ENCODE data around the gene SLC35F3. TPM values are rescaled to one million over a fixed set of nuclear protein-coding genes. Genes with fewer than 3 reads are reported as not detected.

Gene SLC35F3
- total and polyA plus RNA-seq, 9 of the 15 experiments (the other 6 are each of a cell fraction or from before 2014, with no cell fraction given) = 0.04 to 0.07 (median 0.04) TPM; not detected in 6

GRCh38 chr1:234093107-234093506 is 188.6 kb downstream of the SLC35F3 start (continued):
- TF ChIP-seq ZNF407 (IDR thresholded peaks at IDR 0.05; ENCODE audit: low read depth) (no peak), ZC3H8 (IDR thresholded peaks at IDR 0.05) (no peak), BCOR (IDR thresholded peaks at IDR 0.05) (no peak), FOSL1 (tag; conservative IDR thresholded peaks at IDR 0.05) (no peak), YBX1 (IDR thresholded peaks at IDR 0.05) (no peak), POLR2A (conservative IDR thresholded peaks at IDR 0.05) (no peak), PCBP1 (IDR thresholded peaks at IDR 0.05; ENCODE audit: low read depth, low read length, poor library complexity, severe bottlenecking) (no peak), ZBTB40 (IDR thresholded peaks at IDR 0.05) (no peak), ZBTB40 (CRISPR knock-in tag; IDR thresholded peaks at IDR 0.05) (no peak), EP300 (IDR thresholded peaks at IDR 0.05; ENCODE audit: low read length) (no peak), ETS2 (tag; IDR thresholded peaks at IDR 0.05; ENCODE audit: borderline replicate concordance, poor library complexity, severe bottlenecking) (no peak)

All from K562 (cell line).